Putamen (tissue), 1 donor: Measurements from ENCODE around the gene ADARB2.
"Not testable (repeated sequence)": the region's sequence is repeated elsewhere in the genome, so short reads cannot be mapped to it uniquely, and the experiment has no call there.

ENCODE experiments used
- DNase-seq: peaks from one replicate; pipeline ENCODE4 v3.0.0-alpha.2; 2016; ENCODE audit warnings: low spot score

Gene ADARB2

DNA sequence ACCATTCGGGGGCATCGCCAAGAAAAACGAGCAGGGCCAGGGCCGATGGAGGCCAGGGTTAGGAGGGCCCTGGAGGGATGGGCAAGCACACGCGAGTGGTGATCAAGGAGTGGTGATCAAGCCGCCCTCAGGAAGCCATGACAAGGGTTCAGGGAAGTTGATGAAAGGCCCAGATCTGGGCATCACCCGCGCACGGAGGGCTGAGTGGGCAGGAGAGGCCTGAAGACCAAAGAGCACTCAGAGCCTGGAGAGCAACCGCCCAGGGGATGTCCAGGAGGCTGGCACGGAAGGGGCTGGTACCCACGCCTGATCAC is 566.5 kb downstream of the ADARB2 start:
- DNase-seq = no peak

DNA sequence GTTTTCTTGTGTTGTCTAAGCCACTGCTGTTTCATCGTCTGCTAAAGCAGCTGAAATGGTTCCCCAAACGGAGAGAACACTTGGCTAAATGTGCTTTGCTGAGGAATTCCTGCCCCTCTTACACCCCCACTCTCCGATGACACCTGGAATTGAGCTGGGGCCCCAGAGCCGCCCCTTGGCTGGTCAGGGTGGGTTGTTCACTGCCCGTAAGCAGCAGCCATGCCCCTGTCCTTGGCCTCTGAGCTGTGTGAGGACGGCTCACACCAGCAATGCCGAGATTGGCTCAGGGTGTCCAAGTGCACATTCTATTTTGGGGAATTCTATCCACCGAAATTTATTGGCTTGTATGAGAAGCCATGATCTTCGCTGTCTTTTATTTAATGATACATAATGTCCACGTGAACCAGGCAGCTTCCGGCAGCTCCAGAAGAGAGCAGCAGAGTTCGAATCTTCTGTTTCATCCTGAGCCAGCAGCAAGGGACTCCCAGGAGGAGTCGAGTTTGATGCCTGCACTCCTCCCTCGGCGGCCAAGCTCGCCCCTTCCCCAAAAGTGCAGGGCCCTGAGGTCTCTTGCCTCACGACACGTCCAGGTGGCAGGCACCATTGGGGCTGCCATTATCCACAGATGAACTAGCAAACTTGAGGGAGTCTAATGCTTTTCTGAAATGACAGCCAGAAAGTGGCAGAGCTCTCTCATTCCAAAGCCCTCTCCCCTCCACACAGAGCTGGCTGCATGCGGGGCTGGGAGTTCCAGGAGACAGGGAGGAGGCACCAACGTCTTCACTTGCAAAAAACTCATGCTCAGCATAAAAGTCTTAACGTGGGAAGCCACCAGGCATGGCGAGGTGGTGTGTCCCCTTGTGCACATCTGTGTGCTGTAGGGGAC is 567.1 kb downstream of the ADARB2 start:
- DNase-seq = no peak

DNA sequence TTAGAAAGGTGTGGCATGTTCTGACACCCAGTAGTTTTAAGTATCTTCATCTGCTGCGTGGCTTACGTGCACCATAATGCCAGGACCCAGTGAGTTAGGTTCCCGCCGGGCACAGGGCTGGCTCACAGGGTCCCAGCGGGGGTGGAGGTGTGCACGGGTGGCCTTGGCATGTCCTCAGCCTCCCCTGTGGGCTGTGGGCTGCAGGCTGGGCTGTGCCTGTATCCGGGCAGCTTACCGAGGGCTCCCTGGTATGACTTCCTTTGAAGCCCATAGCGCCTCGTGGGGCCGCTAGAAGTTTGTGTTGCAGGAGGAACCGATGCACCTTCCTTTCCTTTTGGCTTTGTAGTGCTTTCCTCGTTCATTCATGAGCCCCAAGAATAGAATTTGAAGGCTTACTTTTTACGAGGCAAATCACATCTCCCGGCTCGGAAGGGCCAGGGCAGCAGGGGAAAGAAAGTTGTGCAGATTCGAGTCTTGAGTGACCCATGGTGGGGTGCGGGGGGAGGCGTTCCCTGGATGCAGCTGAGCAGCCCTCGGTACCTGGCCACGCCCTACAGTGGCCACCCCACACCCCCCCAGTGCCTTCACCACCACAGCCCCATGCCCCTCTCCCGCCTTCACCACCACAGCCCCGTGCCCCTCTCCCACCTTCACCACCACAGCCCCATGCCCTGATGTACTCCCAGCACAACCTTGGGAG is 568.0 kb downstream of the ADARB2 start:
- DNase-seq = no peak

DNA sequence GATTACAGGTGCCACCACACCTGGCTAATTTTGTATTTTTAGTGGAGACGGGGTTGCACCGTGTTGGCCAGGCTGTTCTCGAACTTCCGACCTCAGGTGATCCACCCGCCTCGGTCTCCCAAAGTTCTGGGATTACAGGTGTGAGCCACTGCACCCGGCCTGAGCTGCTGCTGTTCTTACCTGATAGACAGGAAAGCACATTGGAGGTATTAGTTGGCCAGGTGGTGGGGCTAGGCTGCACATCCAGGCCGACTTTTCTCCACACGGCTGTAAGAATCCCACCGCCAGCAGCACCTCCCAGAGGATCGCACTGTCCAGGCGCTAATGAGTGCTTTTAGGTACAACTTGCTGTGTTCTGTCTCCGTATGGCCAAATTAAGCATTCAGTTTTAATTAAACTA is 568.6 kb downstream of the ADARB2 start:
- no peak for DNase-seq

DNA sequence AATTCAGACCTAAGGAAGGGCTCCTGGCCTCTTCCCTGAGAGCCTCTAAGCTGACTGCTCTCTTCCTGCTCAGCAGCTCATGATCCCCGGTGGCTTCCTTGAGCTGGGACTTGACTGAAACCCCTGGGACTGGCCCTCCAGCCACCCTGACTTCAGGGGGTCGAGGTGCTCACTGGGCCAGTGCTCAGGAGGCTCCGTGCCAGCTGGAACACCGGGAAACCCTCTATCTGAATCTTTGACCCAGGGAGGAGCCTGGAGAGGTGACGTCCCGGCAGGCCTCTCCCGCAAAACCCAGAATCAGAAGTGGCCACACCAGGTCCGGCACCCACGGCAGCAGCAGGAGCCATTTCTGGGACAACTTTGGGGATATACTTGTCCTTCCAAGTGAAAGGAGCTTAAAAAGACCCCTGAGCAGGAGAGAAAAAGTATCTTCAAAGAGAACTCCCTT is 570.5 kb downstream of the ADARB2 start:
- DNase-seq = no peak

DNA sequence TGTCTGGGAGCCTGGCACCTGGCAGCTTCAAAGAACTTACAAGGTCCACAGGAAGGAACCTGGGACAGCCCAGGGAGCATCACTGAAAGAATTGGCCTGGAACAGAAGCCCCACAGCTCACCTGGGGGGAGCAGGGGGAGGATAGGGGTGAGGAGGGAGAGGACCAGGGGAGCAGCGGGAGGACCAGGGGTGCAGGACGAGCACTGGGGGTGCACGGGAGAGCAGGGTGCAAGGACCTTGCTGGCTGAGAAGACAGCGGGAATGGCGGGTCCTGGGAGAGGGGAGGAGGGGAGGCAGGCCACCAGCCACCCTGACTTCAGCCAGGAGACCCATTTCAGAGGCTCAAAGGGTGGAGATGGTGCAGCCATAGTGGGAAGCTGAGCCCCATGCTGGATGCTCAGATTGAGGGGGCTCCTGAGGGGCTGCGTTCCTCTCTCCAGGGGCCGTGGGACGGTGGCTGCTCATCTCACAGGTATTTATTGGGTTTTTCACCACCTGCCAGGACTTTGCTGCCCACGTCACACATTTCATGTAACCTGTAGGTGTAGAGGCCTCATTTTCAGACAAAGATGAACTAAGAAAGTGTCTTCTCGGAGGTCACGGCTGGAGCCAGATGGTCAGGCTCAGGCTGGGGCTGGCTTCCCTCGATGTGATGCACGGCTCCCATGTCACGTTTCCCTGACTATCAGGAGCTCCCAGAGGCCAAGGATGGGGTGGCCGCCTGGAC is 571.1 kb downstream of the ADARB2 start:
- no peak for DNase-seq

DNA sequence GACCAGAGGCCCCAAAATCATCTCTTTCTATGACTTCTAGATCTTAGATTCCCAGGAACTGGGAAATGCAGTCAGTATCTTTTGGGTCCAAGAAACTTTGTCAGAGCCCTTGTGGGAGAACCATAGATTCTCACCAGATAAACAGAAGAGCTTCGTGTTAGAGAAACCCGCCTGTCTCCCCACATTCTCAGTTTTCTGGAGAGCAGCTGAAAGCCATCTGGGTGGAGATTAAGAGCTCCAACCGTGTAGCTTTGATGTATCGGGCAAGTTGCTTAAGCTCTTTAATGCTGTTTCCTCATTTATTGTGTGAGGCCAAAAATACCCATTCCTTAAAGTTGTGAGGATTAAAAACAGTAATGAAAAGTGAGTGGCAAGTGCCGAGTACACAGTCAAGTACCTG is 573.5 kb downstream of the ADARB2 start:
- no peak for DNase-seq

DNA sequence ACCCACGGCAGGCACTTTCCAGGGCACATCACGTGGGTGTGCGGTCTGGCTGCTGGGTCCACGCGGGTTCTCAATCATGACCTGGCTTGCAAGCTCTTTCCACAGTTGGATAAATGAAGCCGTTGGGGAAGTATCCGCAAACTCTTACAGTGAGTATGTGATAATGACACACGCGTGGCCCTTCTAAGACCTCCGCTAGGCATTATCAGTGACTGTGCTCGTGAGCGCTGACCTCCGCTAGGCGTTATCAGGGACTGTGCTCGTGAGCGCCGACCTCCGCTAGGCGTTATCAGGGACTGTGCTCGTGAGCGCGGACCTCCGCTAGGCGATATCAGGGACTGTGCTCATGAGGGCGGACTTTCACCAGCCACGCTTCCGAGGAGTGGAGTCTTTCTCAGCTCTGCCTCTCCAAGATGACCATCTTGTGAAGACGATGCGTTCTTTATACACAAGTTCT is 574.1 kb downstream of the ADARB2 start:
- no peak for DNase-seq

DNA sequence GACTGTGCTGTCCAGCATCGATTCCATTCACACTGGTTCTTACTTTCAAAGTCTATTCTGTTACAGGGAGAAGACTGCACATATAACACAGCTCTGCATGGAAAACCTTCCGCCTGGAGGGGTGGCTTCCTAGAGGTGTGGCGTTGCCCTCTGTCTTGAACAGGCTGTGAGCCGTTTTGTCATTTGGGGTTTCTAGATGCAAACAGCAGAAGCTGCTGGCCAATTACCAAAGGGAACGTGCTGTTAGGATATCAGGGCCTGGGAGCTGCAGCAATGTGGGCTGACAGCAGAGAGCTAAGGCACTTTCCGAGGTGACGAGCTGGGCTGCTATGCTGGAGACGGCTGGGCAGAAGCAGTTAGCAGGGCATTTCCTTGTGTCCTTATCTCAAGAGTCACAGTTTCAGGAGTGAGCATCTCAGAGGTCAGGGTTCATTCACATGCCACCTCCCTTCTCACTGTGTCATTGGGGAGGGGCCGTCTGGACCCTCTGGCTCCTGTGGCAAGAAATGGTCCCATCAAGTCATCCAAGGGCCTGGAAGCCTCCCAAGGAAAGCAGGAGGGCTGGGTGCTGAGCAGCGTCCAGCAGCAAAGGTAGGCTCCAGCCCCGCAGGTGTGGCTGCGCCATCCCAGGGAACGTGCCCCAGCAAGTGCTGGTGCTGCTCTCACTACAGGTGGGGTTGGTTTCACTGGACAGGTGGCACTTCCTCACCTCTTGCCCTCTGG is 574.7 kb downstream of the ADARB2 start:
- DNase-seq = no peak

DNA sequence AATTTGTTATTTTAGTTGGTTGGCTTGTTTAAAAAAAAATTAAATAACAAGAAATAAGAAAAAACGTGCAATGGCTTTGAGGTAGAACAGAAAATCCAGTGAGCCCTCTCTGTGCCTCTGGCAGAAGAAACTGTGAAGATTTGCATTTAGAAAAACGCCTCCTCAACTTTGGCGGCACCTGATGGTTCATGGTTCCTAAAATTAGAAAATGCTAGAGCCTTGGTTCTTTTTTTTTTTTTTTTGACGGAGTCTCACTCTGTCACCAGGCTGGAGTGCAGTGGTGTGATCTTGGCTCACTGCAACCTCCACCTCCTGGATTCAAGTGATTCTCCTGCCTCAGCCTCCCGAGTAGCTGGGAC is 576.0 kb downstream of the ADARB2 start:
- DNase-seq = not testable (repeated sequence)

DNA sequence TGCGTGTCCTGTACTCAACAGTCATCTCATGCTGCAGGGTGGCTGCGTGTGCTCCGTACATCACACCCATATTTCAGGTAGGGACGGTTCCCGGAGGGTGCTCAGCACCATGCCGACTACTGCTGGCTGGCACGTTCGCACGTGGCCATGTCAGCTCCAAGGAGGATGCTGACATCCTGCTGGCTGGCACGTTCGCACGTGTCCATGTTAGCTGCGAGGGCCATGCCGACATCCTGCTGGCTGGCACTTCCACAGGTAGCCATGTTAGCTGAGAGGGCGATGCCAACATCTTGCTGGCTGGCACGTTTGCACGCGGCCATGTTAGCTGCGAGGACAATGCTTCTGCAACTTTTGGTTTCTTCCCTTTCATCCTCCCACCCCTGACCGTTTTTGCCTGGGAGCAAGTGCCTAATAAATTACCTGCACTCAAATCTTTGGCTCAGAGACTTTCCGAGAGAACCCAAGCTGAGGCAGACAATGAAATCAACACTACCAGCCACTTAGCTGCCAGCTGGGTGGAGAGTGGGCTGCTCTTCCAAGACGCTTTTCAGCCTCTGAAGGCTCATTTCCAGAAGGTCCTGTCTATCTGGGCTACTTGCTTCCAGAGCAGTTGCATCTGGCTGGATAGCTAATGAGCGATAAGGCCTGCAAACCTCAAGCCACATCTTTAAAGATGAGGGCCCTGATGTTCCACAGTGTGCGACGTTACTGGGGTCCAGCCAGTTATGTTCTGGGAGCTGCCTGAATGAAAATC is 576.6 kb downstream of the ADARB2 start:
- no peak for DNase-seq

DNA sequence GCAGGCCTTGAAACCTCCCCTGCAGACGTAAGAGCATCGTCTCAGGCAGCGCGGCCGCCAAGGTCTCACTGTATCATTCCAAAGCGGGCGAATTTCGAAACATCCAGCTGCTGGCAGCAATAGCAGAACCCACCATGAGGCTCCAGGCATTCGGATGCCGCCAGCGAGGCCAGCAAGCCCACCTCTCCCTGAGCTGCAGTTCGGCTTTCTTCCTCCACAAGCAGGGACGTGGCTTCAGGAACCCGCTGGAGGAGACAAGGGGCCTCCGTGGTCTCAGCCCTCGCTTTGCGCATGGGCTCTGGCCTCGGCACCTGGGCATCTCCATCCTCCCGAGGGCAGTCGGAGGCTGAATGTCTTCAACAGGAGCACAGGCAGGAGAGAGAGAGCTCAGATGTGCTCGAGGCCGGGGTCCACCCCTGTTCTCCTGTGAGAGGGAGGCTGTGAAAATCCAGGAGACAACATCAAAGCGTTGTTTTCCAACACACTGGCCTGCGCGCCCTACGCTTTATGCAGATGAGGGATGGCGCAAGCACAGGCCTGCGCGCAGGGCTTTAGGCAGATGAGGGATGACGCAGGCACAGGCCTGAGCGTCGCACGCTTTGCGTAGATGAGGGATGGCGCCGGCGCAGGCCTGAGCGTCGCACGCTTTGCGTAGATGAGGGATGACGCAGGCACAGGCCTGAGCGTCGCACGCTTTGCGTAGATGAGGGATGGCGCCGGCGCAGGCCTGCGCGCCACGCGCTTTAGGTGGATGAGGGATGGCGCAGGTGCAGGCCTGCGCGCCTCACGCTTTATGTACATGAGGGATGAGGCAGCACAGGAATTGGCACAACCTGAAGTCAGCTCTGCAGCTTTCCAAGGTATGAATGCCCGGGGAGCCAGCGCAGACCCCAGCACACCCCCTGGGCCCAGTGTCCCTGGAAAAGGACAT is 577.9 kb downstream of the ADARB2 start:
- no peak for DNase-seq

DNA sequence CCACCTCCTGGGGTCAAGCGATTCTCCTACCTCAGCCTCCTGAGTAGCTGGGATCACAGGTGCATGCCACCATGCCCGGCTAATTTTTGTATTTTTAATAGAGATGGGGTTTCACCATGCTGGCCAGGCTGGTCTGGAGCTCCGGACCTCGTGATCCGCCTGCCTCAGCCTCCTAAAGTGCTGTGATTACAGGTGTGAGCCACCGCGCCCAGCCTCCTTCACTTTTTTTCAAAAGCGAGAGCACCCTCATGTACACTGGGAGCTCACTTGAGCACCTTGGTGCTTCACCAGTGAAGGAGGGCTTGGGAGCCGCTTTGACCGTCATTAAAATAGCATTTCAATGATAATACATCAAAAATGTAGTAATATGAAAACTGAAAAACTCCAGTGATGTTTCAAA is 578.8 kb downstream of the ADARB2 start:
- not testable (repeated sequence) for DNase-seq

DNA sequence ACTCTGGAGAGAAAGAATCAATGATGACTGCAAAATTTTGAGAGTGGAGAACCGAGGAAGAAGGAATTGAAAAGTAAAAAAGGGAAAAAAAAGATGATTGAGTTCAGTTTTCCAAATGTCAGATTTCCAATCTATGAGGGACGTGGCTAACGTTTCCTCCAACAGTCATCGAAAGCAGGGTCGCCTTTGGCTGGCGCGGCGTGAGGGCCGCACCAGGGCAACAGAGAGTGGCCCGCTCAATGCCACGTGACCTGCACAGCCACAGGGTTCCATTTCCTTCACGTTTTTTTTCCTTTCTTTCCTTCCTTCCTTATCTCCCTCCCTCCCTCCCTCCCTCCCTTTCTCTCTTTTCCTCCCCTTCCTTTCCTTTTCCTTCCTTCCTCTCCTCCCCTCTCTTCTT is 579.3 kb downstream of the ADARB2 start:
- no peak for DNase-seq

DNA sequence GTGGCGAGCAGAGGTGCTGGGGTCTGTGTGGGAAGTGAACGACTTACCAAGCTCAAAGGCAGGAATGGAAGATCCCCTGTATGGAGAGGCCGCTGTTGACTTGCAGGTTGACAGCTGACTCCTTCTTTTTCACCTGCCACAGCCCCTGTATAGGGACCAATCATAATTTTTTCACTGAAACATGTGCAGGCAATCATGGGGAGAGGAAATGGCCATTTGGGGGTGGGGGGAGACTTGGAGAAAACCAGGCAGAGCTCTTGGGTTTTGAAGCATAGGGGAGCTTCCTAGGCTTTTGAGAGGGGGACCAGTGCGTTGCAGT is 579.8 kb downstream of the ADARB2 start:
- no peak for DNase-seq

DNA sequence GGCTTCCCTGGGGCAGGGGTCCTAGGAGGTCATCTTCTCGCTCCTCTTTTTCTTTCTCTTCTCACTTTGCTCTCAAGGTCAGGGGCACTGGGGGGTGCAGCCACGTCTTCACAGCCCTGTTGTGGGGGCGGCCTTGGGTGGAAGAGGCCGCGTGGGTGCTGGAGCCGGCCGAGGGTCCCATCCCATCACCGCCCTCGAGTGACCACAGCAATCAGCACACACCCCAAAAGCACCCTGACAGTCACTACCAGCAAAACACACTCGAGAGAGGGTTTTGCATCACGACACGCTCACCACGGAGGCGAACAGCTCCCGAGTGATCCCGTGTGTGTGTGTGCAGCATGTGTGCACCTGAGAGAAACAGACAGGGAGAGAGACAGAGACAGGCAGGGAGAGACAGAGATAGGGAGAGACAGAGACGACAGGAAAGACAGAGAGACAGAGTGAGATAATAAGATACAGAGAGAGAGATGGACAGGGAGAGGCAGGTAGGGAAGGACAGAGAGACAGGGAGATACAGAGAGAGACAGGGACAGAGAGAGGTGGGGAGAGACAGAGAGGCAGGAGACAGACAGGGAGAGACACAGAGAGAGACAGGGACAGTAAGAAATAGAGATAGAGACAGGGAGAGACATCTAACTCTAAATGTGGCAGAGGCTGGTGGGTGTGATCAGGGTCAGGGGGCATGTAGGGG is 580.3 kb downstream of the ADARB2 start:
- no peak for DNase-seq

DNA sequence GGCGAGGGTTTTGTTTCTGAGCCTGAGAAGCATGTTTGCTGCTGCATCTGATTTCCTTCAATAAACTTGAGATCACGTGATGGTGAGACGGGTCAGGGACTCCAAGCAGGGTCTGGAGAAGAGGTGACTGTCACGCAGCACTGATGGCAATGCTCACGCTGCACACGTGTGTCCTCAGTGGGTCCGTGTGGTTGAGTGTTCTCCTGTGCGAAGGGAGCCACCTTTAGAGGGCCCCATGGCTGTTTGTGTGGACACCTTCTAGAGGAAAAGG is 580.8 kb downstream of the ADARB2 start:
- DNase-seq = no peak

DNA sequence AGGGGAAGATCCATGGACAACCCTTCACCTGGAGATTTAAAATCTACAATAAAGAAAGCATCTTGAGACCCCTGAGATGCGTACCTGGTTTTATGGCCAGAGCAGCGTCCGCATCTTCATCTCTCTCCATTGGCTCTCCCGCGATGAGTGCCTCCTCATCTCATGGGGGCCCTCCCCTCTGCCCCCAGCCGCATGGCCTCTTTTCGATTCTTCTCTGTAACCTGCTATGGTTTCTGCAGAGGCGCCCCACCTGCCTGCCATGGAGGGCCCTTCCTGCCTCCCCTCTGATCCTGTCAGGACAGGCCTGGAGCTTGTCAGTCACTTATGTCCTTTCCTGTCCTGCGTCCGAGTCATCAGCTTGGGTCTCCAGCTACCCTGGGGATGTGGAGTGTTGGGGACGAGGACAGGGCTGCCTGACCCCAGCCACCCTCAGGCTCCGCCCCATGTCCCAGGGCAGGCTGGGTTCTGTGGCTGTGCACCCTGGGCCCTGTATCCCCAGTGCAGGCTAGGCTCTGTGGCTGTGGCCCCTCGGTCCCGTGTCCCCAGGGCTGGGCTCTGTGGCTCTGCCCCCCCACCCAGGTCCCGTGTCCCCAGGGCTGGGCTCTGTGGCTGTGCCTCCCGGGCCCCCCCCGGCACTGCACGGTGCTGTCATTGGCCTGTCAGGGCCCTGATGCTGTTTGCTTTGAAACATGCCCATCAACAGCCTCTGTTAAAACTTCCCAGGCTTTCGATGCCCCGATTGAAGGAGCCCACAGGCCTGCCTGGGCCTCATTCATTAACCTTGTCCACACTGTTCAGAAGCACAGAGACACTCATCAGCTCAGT is 581.3 kb downstream of the ADARB2 start:
- DNase-seq = no peak
